HL-60/S4 treated with retinoic acid at 250 ng/mL for 4 days and 3 days (cell line): ENCODE data around the gene CLCA1.

ENCODE experiments used
- in situ Hi-C: fragments of 300-500 bp; cut with MboI; formaldehyde crosslinking; loops from 2 replicates; pipeline ENCODE4 v1.7.0; 2022; ENCODE audit warnings: low sequenced_read_pairs

The CLCA1 gene, protein sequence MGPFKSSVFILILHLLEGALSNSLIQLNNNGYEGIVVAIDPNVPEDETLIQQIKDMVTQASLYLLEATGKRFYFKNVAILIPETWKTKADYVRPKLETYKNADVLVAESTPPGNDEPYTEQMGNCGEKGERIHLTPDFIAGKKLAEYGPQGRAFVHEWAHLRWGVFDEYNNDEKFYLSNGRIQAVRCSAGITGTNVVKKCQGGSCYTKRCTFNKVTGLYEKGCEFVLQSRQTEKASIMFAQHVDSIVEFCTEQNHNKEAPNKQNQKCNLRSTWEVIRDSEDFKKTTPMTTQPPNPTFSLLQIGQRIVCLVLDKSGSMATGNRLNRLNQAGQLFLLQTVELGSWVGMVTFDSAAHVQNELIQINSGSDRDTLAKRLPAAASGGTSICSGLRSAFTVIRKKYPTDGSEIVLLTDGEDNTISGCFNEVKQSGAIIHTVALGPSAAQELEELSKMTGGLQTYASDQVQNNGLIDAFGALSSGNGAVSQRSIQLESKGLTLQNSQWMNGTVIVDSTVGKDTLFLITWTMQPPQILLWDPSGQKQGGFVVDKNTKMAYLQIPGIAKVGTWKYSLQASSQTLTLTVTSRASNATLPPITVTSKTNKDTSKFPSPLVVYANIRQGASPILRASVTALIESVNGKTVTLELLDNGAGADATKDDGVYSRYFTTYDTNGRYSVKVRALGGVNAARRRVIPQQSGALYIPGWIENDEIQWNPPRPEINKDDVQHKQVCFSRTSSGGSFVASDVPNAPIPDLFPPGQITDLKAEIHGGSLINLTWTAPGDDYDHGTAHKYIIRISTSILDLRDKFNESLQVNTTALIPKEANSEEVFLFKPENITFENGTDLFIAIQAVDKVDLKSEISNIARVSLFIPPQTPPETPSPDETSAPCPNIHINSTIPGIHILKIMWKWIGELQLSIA

DNA sequence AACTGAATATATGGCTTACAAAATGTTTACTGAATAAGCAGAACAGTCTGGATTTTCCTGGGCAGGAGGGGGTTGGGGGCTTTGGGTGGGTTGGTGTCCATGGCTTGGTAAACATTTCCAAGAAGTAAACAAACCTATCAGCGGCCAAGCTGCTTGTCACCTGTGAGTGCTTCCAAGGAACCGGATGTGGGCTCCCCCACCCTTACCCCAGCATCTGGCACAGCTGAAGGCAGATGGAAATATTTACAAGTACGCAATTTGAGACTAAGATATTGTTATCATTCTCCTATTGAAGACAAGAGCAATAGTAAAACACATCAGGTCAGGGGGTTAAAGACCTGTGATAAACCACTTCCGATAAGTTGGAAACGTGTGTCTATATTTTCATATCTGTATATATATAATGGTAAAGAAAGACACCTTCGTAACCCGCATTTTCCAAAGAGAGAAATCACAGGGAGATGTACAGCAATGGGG, at the start of gene CLCA1:
Gene CLCA1 (plus strand): TSS at position 427 of the 477 bp plus-strand sequence. CDS start 45 bp downstream, at position 472.
- in situ Hi-C loops, result no loop called here

DNA sequence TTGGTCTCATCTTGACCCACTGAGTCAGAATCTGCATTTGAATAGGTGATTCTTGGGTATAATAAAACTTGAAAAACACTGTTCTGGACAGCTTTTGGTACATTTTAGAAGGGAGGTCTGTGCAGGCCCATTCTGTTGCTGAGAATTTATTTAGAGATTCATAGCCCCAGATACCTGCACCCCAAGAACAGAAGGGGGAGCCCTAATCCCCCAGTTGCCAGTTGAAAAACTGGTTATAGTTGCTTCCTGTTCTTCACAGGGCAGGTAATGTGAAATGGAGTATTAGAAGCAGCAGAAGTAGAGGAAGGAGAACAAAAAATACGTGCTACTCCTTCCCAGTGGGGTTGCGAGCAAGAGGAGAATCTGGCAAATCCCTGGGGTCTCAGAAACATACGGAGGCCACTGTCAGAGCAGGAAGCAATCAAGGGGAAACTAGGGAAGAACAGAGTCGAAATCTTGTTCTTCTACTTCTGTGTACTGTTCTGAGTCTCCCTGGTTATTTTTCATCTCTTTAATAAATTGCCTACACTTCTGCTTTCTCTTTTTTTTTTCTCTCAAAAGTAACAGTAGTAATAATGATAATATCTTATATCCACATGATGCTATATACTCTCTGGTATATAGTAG, 49.3 kb upstream of the CLCA1 start:
- in situ Hi-C loops, result no loop called here

DNA sequence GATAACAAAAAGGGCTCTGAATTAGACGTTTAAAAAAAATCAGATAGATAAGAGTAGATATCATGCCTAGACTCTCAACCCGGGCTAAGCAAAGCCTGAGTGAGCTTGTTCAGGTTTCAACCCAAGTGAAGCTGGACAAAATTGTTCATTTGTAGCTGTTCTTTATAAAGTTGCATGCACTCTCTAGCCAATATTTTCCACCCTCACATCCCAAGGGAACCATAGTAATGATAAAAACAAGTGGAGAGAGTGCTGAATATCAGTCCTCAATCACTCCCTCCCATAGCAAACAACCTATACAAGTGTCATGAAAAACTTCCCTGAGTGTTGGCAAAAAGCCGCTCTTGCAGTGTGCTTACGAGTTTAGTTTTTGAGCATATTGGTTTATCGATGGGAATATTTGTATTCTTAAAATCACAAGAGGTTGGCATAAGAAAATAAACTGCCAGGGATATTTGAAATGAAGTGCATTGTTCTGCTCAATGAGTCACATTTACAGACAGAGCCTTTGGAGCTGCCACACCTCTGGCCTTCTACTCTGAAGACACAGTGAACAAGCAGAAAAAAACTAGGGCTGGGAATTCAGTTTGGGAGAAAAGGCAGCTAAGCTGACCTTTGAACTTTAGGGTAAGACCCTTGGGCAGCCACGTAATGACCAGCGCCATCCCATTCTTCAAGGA, 47.0 kb upstream of the CLCA1 start:
- in situ Hi-C loops, result no loop called here

- in situ Hi-C loops, result no loop called here
Measured at GRCh38 chr1:86423473-86423872, 45.3 kb upstream of the CLCA1 start.

DNA sequence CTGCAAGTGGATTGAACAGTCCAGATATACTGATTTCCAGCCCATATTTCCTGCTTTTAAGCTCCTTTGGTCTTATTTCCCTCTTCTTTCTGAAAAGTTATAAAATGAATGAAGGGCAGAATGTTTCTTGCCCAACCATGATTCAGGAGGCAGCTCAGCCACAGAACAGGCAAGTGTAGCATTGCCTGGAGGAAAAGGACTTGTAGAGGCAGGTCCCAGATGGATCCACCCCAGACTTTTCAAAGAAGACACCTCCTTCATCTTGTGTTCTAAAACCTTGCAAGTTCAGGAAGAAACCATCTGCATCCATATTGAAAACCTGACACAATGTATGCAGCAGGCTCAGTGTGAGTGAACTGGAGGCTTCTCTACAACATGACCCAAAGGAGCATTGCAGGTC, 44.9 kb upstream of the CLCA1 start, which contains the start of gene CLCA2:
Gene CLCA2 (plus strand): TSS at position 299 of the 400 bp plus-strand sequence. CDS start 77 bp downstream, at position 376.
- in situ Hi-C loops, result no loop called here

DNA sequence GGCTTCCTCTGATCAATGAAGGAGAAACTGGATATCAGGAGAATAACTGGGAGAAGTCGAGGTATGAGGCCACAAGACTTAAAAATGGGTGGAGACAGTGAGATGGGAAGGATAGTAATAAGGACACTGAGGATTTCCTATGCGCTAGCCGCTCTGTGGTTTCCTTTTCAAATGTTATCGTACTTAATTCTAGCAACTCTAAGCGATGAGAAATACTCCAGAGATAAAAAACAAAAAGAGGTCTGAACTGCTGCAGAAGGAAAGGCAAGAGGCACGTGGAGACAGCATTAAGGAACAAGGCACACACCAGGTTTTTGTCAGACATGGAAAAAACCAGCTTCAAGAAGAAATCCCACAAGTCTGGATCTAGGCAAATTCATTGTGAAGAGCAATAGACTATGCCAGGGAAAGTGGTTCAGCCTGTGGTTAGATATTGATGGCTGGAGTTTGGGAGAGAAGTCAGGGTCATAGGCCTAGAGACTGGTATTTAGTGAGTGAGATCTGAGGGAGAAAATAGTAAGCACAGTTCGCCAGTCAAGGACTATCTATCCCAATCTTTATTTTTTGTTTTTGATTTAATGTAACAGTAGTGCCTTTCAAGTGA, 39.5 kb upstream of the CLCA1 start:
- in situ Hi-C loops, result no loop called here

- in situ Hi-C loops, result no loop called here
Measured at GRCh38 chr1:86429835-86430234, 38.9 kb upstream of the CLCA1 start.

- in situ Hi-C loops, result no loop called here
Measured at GRCh38 chr1:86430376-86430775, 38.4 kb upstream of the CLCA1 start.

DNA sequence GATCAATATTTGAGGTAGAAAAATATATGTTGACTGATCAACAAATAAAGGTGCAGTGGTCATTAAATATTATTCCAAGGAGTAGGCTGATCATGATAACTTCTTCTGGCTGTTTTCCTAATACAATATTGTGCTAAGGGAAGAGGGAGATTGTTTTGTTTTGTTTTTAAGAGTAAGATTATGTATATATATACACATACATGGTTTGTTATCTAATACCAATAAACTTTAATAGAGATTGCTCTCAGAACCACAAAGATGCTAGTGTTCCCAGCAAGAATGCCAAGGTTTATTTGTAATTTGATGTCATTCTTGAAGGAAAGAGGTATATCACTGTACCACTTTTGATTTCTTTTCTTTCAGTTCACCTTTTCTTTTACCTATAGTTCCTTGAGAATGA, 34.7 kb upstream of the CLCA1 start:
- in situ Hi-C loops, result no loop called here

DNA sequence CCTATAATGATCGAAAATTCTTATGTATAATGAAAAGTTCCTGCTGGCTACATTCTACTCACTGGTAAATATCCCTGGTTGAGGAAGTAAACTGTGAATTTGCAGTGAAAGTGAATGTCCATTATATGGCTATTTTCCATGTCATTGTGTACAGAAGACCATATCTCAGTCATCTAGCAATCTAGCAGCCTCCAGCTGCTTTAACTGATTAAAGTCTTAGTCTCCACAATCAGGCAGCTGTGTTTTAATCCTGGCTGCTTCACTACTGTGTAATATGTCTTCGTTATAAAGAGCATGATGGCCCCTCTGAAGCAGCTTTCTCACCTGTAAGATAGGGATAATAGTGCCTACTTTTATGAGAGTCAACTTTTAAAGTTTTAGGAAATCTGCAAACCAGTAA, 33.4 kb upstream of the CLCA1 start:
- in situ Hi-C loops, result no loop called here

GRCh38 chr1:86436041-86436440, 32.7 kb upstream of the CLCA1 start:
- in situ Hi-C loops, result no loop called here

GRCh38 chr1:86441581-86441980, 27.1 kb upstream of the CLCA1 start:
- in situ Hi-C loops, result no loop called here

GRCh38 chr1:86441997-86442396, 26.7 kb upstream of the CLCA1 start:
- in situ Hi-C loops, result no loop called here

DNA sequence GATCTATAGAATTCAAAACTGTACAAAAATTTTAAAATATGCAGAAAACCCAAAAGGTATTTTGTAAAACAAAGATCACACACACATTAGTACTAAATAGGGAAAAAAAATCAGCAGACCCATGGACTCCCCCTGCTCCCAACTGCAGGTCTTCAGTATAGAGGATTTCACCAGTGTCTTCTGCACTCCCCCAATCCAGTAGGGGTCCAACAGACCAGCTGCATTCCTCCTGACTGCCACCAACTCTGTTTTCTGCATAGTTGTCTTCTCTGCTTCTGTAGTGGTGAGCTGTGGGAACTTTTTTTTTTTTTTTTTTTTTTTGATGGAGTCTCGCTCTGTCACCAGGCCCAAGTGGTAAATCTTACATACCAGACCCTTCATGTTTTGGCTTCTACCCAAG, 22.8 kb upstream of the CLCA1 start:
- in situ Hi-C loops, result no loop called here

DNA sequence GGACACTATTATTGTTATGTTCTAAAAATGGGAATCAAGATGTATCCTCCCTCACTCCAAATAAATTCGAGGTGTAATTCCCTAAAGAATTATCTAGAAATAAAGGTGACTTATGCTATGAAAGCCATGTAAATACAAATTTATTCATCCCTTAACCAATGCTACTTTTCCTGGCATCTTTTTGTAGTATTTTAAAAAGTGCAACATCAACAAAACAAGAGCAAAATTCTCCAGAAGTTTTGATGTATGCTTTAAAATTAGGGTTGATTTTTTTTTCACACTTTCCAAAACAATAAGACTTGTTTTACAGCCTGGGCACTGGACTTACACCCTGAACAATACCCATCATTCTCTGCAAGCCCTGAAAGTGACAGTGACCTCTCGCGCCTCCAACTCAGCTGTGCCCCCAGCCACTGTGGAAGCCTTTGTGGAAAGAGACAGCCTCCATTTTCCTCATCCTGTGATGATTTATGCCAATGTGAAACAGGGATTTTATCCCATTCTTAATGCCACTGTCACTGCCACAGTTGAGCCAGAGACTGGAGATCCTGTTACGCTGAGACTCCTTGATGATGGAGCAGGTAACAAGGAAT, 21.4 kb upstream of the CLCA1 start:
- in situ Hi-C loops, result no loop called here

DNA sequence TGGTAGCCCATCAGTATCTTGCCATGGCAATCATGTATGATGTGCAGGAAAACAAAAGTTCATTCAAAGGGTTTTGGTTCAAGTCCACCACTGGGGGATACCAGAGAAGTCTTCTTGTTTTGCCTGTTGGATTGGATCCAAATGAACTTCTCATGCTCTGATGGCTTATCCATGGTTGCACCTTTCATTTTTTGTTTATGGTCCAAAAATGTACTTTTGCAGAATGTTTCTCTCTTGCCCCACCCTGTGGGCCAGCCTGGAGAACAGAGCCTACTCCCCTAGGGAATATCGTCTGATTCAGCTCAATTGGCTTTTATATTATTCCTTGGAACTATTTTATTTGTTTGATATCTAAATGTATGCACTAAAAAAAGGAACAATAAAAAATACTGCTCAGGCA, 20.1 kb upstream of the CLCA1 start:
- in situ Hi-C loops, result no loop called here

DNA sequence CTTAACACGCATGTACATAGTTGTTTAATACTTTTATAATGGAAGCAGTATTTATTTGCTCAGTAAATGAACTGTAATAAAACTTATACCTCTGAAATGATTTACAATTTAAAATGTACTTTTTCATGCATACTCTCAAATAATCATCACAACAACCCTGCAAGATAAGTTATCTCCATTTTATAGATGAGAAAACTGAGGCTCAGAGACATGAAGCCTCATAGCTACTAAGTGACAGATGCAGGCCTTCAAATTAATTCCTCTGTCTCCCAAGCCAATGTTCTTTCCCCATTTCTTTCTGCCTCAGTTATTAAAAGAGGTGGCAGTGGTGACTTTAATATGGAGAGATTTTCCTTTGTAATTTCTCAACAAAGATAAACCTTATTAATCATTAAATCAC, 19.6 kb upstream of the CLCA1 start:
- in situ Hi-C loops, result no loop called here

DNA sequence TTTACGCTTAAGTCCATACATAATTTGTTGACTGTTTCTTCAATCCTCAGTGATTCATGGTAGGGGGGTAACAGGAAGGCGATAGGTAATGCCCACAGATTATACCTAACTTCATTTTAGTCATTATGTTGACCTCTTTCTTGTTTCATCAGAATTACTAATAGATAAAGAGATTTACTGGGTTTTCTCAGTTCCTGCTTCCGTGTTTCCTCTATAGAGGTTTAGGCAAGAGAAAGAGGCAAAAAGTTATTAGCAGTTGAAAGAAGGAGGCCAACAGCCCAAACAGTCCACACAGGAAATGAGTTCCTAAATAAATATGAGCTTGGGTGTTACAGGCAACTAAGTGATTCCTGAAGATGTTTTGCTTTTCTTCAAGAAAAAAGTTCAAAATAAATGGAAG, 17.9 kb upstream of the CLCA1 start:
- in situ Hi-C loops, result no loop called here

- in situ Hi-C loops, result no loop called here
Measured at GRCh38 chr1:86453664-86454063, 15.1 kb upstream of the CLCA1 start.

DNA sequence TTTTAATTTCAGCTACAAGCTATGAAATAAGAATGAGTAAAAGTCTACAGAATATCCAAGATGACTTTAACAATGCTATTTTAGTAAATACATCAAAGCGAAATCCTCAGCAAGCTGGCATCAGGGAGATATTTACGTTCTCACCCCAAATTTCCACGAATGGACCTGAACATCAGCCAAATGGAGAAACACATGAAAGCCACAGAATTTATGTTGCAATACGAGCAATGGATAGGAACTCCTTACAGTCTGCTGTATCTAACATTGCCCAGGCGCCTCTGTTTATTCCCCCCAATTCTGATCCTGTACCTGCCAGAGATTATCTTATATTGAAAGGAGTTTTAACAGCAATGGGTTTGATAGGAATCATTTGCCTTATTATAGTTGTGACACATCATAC, 13.7 kb upstream of the CLCA1 start:
- in situ Hi-C loops, result no loop called here
